H1 (cell line): ENCODE data around the gene PRCD. TPM values are rescaled to one million over a fixed set of nuclear protein-coding genes. Genes with fewer than 3 reads are reported as not detected.

Experiments used
- CTCF ChIA-PET: fragments of 300-600 bp; sonication (Branson Sonifier 250); formaldehyde crosslinking; loops from one replicate; lab custom pipeline; 2021; ENCODE audit not compliant: partially characterized antibody; lab: Charles Lee
- POLR2A ChIA-PET: fragments of 300-600 bp; sonication (Branson Sonifier 250); formaldehyde crosslinking; loops from one replicate; lab custom pipeline; 2021; ENCODE audit warnings: inconsistent platforms; ENCODE audit not compliant: partially characterized antibody; lab: Charles Lee
- DNase-seq, 2 experiments: peaks; one replicate each; pipeline versions ENCODE4 v3.0.0 to v3.0.0-alpha.2; 2010 to 2022; ENCODE audit warnings: low spot score in 2 of 2, low read depth in 1 of 2, mixed read lengths in 1 of 2
- FAIRE-seq: peaks from 2 replicates; lab custom pipeline; 2011; peaks lifted over from hg19 to GRCh38; lab: Jason Lieb, UNC
- H2AFZ ChIP-seq: 2 replicates; pipeline ENCODE4 v1.8.1; 2012; ENCODE audit warnings: low read length, inconsistent platforms
- H2AK5ac ChIP-seq: 2 replicates; pipeline ENCODE4 v1.6.1; 2013; ENCODE audit warnings: low read depth, low read length
- H2BK120ac ChIP-seq: replicated peaks from 2 replicates; pipeline ENCODE3; 2013; ENCODE audit warnings: low read depth, low read length, inconsistent platforms
- H2BK12ac ChIP-seq: 2 replicates; pipeline ENCODE4 v1.6.1; 2013; ENCODE audit warnings: low read depth, low read length
- H2BK15ac ChIP-seq: 2 replicates; pipeline ENCODE4 v1.6.1; 2013; ENCODE audit warnings: low read length
- H2BK20ac ChIP-seq: 2 replicates; pipeline ENCODE4 v1.6.1; 2013; ENCODE audit warnings: low read length
- H2BK5ac ChIP-seq: 2 replicates; pipeline ENCODE4 v1.6.1; 2013; ENCODE audit warnings: low read depth, low read length
- H3K14ac ChIP-seq: 2 replicates; pipeline ENCODE4 v1.6.1; 2013; ENCODE audit warnings: inconsistent platforms; ENCODE audit not compliant: insufficient read length
- H3K18ac ChIP-seq: 2 replicates; pipeline ENCODE4 v1.6.1; 2013; ENCODE audit warnings: low read length; ENCODE audit errors: extremely low read depth
- H3K23ac ChIP-seq: 2 replicates; pipeline ENCODE4 v1.6.1; 2013; ENCODE audit warnings: inconsistent platforms; ENCODE audit not compliant: insufficient read length
- H3K23me2 ChIP-seq: 2 replicates; pipeline ENCODE4 v1.6.1; 2013; ENCODE audit warnings: low read depth, low read length
- H3K27ac ChIP-seq: 2 replicates; pipeline ENCODE4 v1.6.1; 2011; ENCODE audit warnings: low read depth, low read length, inconsistent platforms
- H3K27me3 ChIP-seq, 4 experiments: replicated peaks in 1 of 4; 1 replicate in 1 of 4; 2 replicates in 3 of 4; pipeline versions ENCODE4 v1.6.1 to v1.8.1; 2011 to 2013; ENCODE audit warnings: low read length in 3 of 4, mild to moderate bottlenecking in 3 of 4, inconsistent platforms in 2 of 4, mixed read lengths in 2 of 4, moderate library complexity in 1 of 4; ENCODE audit not compliant: control insufficient read depth in 3 of 4, insufficient read depth in 3 of 4; ENCODE audit errors: extremely low read depth in 1 of 4
- H3K36me3 ChIP-seq, 4 experiments: 2 replicates each; pipeline versions ENCODE4 v1.6.1 to v1.8.1; 2011 to 2013; ENCODE audit warnings: mild to moderate bottlenecking in 4 of 4, low read length in 3 of 4, moderate library complexity in 2 of 4, control low read depth in 1 of 4, inconsistent platforms in 1 of 4; ENCODE audit not compliant: insufficient read depth in 4 of 4, control insufficient read depth in 2 of 4
- H3K4ac ChIP-seq: replicated peaks from 2 replicates; pipeline ENCODE3; 2013; ENCODE audit warnings: low read length, low read depth, mixed read lengths, inconsistent platforms; ENCODE audit not compliant: insufficient read length
- H3K4me1 ChIP-seq, 4 experiments: replicated peaks in 1 of 4; 1 replicate in 1 of 4; 2 replicates in 3 of 4; pipeline versions ENCODE4 v1.6.1 to v1.8.1; 2011 to 2013; ENCODE audit warnings: low read length in 3 of 4, inconsistent platforms in 2 of 4, mixed read lengths in 1 of 4; ENCODE audit not compliant: insufficient read depth in 4 of 4, control insufficient read depth in 3 of 4
- H3K4me2 ChIP-seq, 2 experiments: 2 replicates each; pipeline versions ENCODE4 v1.6.1 to v1.8.1; 2011 to 2013; ENCODE audit warnings: low read depth in 2 of 2, low read length in 2 of 2, control low read depth in 1 of 2, inconsistent platforms in 1 of 2, mild to moderate bottlenecking in 1 of 2; ENCODE audit not compliant: insufficient read depth in 1 of 2
- H3K4me3 ChIP-seq, 4 experiments: fragments of 200-600, 300-600 bp in 1 of 4; sonication (generic), shearing (Covaris generic), sonication (Bioruptor Twin) in 1 of 4; 2 replicates each; pipeline versions ENCODE4 v1.5.1 to v1.8.1; 2011 to 2016; ENCODE audit warnings: low read length in 4 of 4, low read depth in 3 of 4, control low read depth in 2 of 4, inconsistent platforms in 2 of 4, mild to moderate bottlenecking in 2 of 4, mixed read lengths in 1 of 4, moderate library complexity in 1 of 4; ENCODE audit not compliant: insufficient read depth in 2 of 4; ENCODE audit errors: extremely low read depth in 1 of 4
- H3K56ac ChIP-seq: replicated peaks from 2 replicates; pipeline ENCODE3; 2013; ENCODE audit warnings: low read depth, mild to moderate bottlenecking, mixed read lengths, low read length, inconsistent platforms; ENCODE audit not compliant: insufficient read length
- H3K79me1 ChIP-seq: 2 replicates; pipeline ENCODE4 v1.6.1; 2013; ENCODE audit warnings: low read depth, low read length, control low read depth
- H3K79me2 ChIP-seq, 2 experiments: 2 replicates each; pipeline versions ENCODE4 v1.6.1 to v1.8.1; 2012 to 2013; ENCODE audit warnings: low read length in 2 of 2, mild to moderate bottlenecking in 2 of 2, inconsistent platforms in 1 of 2; ENCODE audit not compliant: insufficient read depth in 2 of 2, control insufficient read depth in 1 of 2
- H3K9ac ChIP-seq, 4 experiments: replicated peaks in 1 of 4; 1 replicate in 1 of 4; 2 replicates in 3 of 4; pipeline versions ENCODE4 v1.6.1 to v1.8.1; 2011 to 2013; ENCODE audit warnings: low read depth in 3 of 4, low read length in 3 of 4, control low read depth in 2 of 4, mild to moderate bottlenecking in 2 of 4, moderate library complexity in 2 of 4, inconsistent platforms in 1 of 4; ENCODE audit errors: extremely low read depth in 1 of 4
- H3K9me3 ChIP-seq, 2 experiments: 2 replicates each; pipeline versions ENCODE4 v1.6.1 to v1.8.1; 2012 to 2013; ENCODE audit warnings: mild to moderate bottlenecking in 2 of 2, moderate library complexity in 2 of 2, control low read depth in 1 of 2, inconsistent platforms in 1 of 2, low read depth in 1 of 2, low read length in 1 of 2, mixed read lengths in 1 of 2; ENCODE audit not compliant: insufficient read depth in 2 of 2
- H4K20me1 ChIP-seq, 2 experiments: replicated peaks in 1 of 2; 2 replicates each; pipeline versions ENCODE3 to v1.8.1; 2011 to 2013; ENCODE audit warnings: inconsistent platforms in 2 of 2, low read length in 2 of 2, mild to moderate bottlenecking in 1 of 2; ENCODE audit not compliant: insufficient read depth in 2 of 2, control insufficient read depth in 1 of 2
- H4K5ac ChIP-seq: 2 replicates; pipeline ENCODE4 v1.6.1; 2013; ENCODE audit warnings: low read length, low read depth, mixed read lengths, inconsistent platforms; ENCODE audit not compliant: insufficient read length
- H4K8ac ChIP-seq: 2 replicates; pipeline ENCODE4 v1.8.0; 2013; ENCODE audit warnings: mild to moderate bottlenecking, moderate library complexity, low read length, inconsistent platforms; ENCODE audit not compliant: insufficient read depth; ENCODE audit errors: extremely low read depth
- H4K91ac ChIP-seq: replicated peaks from 2 replicates; pipeline ENCODE3; 2013; ENCODE audit warnings: low read length, mixed read lengths, inconsistent platforms; ENCODE audit not compliant: insufficient read length
- E2F6 ChIP-seq: IDR thresholded peaks from 2 replicates; pipeline ENCODE4 v1.6.1; 2012; ENCODE audit warnings: inconsistent platforms
- FOSL1 ChIP-seq: IDR thresholded peaks from 2 replicates; pipeline ENCODE4 v1.6.1; 2011; ENCODE audit warnings: mild to moderate bottlenecking, low read depth, low read length, moderate library complexity; ENCODE audit not compliant: insufficient read depth
- NRF1 ChIP-seq: IDR thresholded peaks from 2 replicates; pipeline ENCODE4 v1.6.1; 2011; ENCODE audit warnings: mild to moderate bottlenecking, low read depth, low read length, improper control_type of control experiment
- WGBS, 2 experiments: shearing (Covaris generic) in 1 of 2; methylation state at CpG; one replicate each; pipeline versions ENCODE4 v1.1.6 to v1.1.7; 2013 to 2015; ENCODE audit warnings: low lambda C conversion rate in 2 of 2, mixed read lengths in 2 of 2, inconsistent platforms in 1 of 2, low coverage in 1 of 2, missing lambda C conversion rate in 1 of 2; ENCODE audit not compliant: insufficient replicate concordance in 2 of 2, insufficient coverage in 1 of 2, insufficient read length in 1 of 2; ENCODE audit errors: extremely low coverage in 1 of 2, missing lambda C conversion rate in 1 of 2; 5-methylcytosine and 5-hydroxymethylcytosine counted together
- polyA plus RNA-seq, 7 experiments: library from polyadenylated mRNA; depleted of rRNA in 3 of 7; stranded (reverse) in 5 of 7; unstranded in 2 of 7; fragments of >200 nt in 5 of 7; fragments of 200-250 nt in 2 of 7; gene quantifications; 1 replicate in 5 of 7; 2 replicates in 1 of 7; 4 replicates in 1 of 7; pipeline versions ENCODE4 v1.2.1 to v1.2.3, GENCODE V29; 2011 to 2013; ENCODE audit warnings: missing spikeins in 2 of 7, mixed read lengths in 2 of 7
- total RNA-seq: library from RNA; stranded (reverse); fragmentation: NEBNext Ultra II Directional; extraction: Animal tissue kit (Norgen Biotek cat#: 25700); gene quantifications from 2 replicates; pipeline ENCODE4 v1.2.1, GENCODE V29; 2021

Gene PRCD
- total and polyA plus RNA-seq, 2 of the 8 experiments (the other 6 are each of a cell fraction or from before 2014, with no cell fraction given): 0.77 to 2.1 TPM

GRCh38 chr17:76512366-76513305, 27.2 kb upstream of the PRCD start:
- Histone ChIP-seq H3K23ac (no peak overlapping the region), H4K5ac (no peak overlapping the region), H3K4ac (no peak overlapping the region), H2BK20ac (no peak overlapping the region), H2AFZ (no peak overlapping the region), H3K4me3 (no peak overlapping the region), H3K14ac (no peak overlapping the region), H2BK12ac (no peak overlapping the region), H3K27me3 (no peaks in the 10 kb centered on the region), H3K36me3 (no peaks in the 10 kb centered on the region), H3K56ac (no peak overlapping the region), H3K79me2 (no peaks in the 10 kb centered on the region), H2BK5ac (no peak overlapping the region), H3K4me2 (no peak overlapping the region), H2BK120ac (no peak overlapping the region), H4K20me1 (no peaks in the 10 kb centered on the region), H3K27ac (no peak overlapping the region), H3K18ac (no peak overlapping the region), H2BK15ac (no peak overlapping the region), H2AK5ac (no peak overlapping the region), H4K8ac (peak overlapping the region; percentile 38), H3K9ac (no peak overlapping the region), H3K79me1 (no peaks in the 10 kb centered on the region), H4K91ac (no peak overlapping the region), H3K23me2 (no peaks in the 10 kb centered on the region), H3K9me3 (no peaks in the 10 kb centered on the region), H3K4me1 (no peaks in the 10 kb centered on the region)
- no peak for TF ChIP-seq NRF1
- peak; percentile 60 for TF ChIP-seq E2F6
- TF ChIP-seq FOSL1: no peak
- FAIRE-seq (no peak), DNase-seq (no peak)
- 82% methylated on average over 19 of the region's 22 CpGs; no CpG with 5 or more reads in 1 of the 2 experiments for WGBS, 2 experiments
- ChIA-PET CTCF (interaction anchor here (0.6 to 18.1 kb wide), 12 partner anchors 9 to 389 kb away, joined by 3 to 192 read pairs (median 6); no protein-coding TSS in a partner anchor), POLR2A (no interaction called here)
